ENCODE data around the gene CCR3. TPM values are rescaled to one million over a fixed set of nuclear protein-coding genes. Genes with fewer than 3 reads are reported as not detected.

CCR3 gene
- total RNA-seq, 1 experiment from 2014 or later, result 0.22 TPM

GRCh38 chr3:46291046-46291445, 48.8 kb downstream of the CCR3 start:
- Histone ChIP-seq H3K4me2 (ENCODE audit: low read length) (no peak overlapping the region), H3K36me3 (ENCODE audit: low read depth, low read length) (no peaks in the 10 kb centered on the region), H3K27ac (ENCODE audit: low read length) (no peak overlapping the region), H4K20me1 (ENCODE audit: low read length) (no peaks in the 10 kb centered on the region), H3K4me3 (ENCODE audit: low read length) (no peak overlapping the region), H3F3A (ENCODE audit: low read length, unreplicated experiment) (no peaks in the 10 kb centered on the region), H3K9ac (ENCODE audit: low read length) (no peak overlapping the region), H3K27me3 (ENCODE audit: low read length) (no peaks in the 10 kb centered on the region), H3K9me3 (ENCODE audit: low read length) (no peaks in the 10 kb centered on the region), H3K79me2 (ENCODE audit: low read length) (no peaks in the 10 kb centered on the region), H2AFZ (ENCODE audit: low read length) (no peak overlapping the region), H3K4me1 (ENCODE audit: insufficient read depth, low read length) (no peaks in the 10 kb centered on the region), H3K9me2 (replicated peaks; ENCODE audit: low read length) (no peaks in the 10 kb centered on the region)
- ATAC-seq (no peak), DNase-seq (no peak)
- no TSS peak for BruUV-seq (replicated peaks)
- CTCF ChIA-PET, result interaction anchor here (0.6 kb wide), 2 partner anchors 14 to 62 kb away, joined by 4 to 7 read pairs; no protein-coding TSS in a partner anchor
- POLR2A ChIA-PET (ENCODE audit: unreplicated experiment), result no interaction called here
- TF ChIP-seq EZH2phosphoT487 (IDR thresholded peaks at IDR 0.05; ENCODE audit: borderline replicate concordance, low read length) (no peak), CTCF (conservative IDR thresholded peaks at IDR 0.05; ENCODE audit: low read depth, low read length) (no peak), EZH2 (IDR thresholded peaks at IDR 0.05; ENCODE audit: low read length, unreplicated experiment) (no peak)
- intact Hi-C loops (cut with micrococcal nuclease), result no loop called here

GRCh38 chr3:46293035-46293724, 50.9 kb downstream of the CCR3 start:
- Histone ChIP-seq H3K27ac (ENCODE audit: low read length) (no peak overlapping the region), H3F3A (ENCODE audit: low read length, unreplicated experiment) (no peaks in the 10 kb centered on the region), H3K9me3 (ENCODE audit: low read length) (no peaks in the 10 kb centered on the region), H3K4me3 (ENCODE audit: low read length) (no peak overlapping the region), H3K4me2 (ENCODE audit: low read length) (no peak overlapping the region), H3K27me3 (ENCODE audit: low read length) (no peaks in the 10 kb centered on the region), H3K9me2 (replicated peaks; ENCODE audit: low read length) (no peaks in the 10 kb centered on the region), H3K36me3 (ENCODE audit: low read depth, low read length) (no peaks in the 10 kb centered on the region), H3K4me1 (ENCODE audit: insufficient read depth, low read length) (peaks cover 10% of the 10 kb centered on the region; the same call in 1 of the 2 replicates), H3K9ac (ENCODE audit: low read length) (no peak overlapping the region), H4K20me1 (ENCODE audit: low read length) (no peaks in the 10 kb centered on the region), H3K79me2 (ENCODE audit: low read length) (no peaks in the 10 kb centered on the region), H2AFZ (ENCODE audit: low read length) (no peak overlapping the region)
- POLR2A ChIA-PET (ENCODE audit: unreplicated experiment), result no interaction called here
- no TSS peak for BruUV-seq (replicated peaks)
- no peak for DNase-seq
- no peak for ATAC-seq
- intact Hi-C loops (cut with micrococcal nuclease), result no loop called here
- CTCF ChIA-PET, result no interaction called here
- TF ChIP-seq EZH2 (IDR thresholded peaks at IDR 0.05; ENCODE audit: low read length, unreplicated experiment) (no peak), EZH2phosphoT487 (IDR thresholded peaks at IDR 0.05; ENCODE audit: borderline replicate concordance, low read length) (no peak), CTCF (conservative IDR thresholded peaks at IDR 0.05; ENCODE audit: low read depth, low read length) (peak; percentile 43)
